Prostate gland (tissue), 2 donors: ENCODE results near the gene SREBF2. TPM values are rescaled to one million over a fixed set of nuclear protein-coding genes. Genes with fewer than 3 reads are reported as not detected.

Source experiments
- DNase-seq: peaks from one replicate; pipeline ENCODE4 v3.0.0-alpha.2; 2019; ENCODE audit warnings: low spot score
- H3K27ac ChIP-seq, 2 donors: fragments of 200-600 bp; sonication (generic); 2 replicates each; pipeline ENCODE4 v1.5.1; 2017 to 2019
- H3K27me3 ChIP-seq: fragments of 200-600 bp; sonication (generic); replicated peaks from 2 replicates; pipeline ENCODE4 v1.5.1; 2019; ENCODE audit not compliant: insufficient read depth
- H3K36me3 ChIP-seq, 2 donors: fragments of 200-600 bp; sonication (generic); 1 replicate in 1 of 2; 2 replicates in 1 of 2; pipeline versions ENCODE4 v1.5.1 to v1.8.1; 2017 to 2019
- H3K4me1 ChIP-seq: fragments of 200-600 bp; sonication (generic); replicated peaks from 2 replicates; pipeline ENCODE4 v1.5.1; 2019
- H3K4me3 ChIP-seq, 2 donors: fragments of 200-600 bp; sonication (generic); 2 replicates each; pipeline ENCODE4 v1.5.1; 2017 to 2019
- H3K9me3 ChIP-seq: fragments of 200-600 bp; sonication (generic); 2 replicates; pipeline ENCODE4 v1.5.1; 2017
- POLR2A ChIP-seq: fragments of 450-650 bp; IDR thresholded peaks from one replicate; pipeline ENCODE4 v1.6.1; 2016; ENCODE audit warnings: antibody characterized with exemption, mild to moderate bottlenecking
- POLR2AphosphoS5 ChIP-seq: sonication (generic); formaldehyde crosslinking; IDR thresholded peaks from one replicate; pipeline ENCODE4 v1.6.1; 2017; ENCODE audit warnings: antibody characterized with exemption
- WGBS: methylation state at CpG from one replicate; pipeline ENCODE4 v1.1.5; 2018; 5-methylcytosine and 5-hydroxymethylcytosine counted together
- intact Hi-C: fragments of 100-400 bp; cut with DNase I; formaldehyde crosslinking; loops from one replicate; pipeline ENCODE4 v1.14.2; 2022
- total RNA-seq, 2 donors: library from RNA; depleted of rRNA; stranded (reverse); fragments of >200 nt; gene quantifications; one replicate each; pipeline ENCODE4 v1.1.0, GENCODE V29; 2016
- TF ChIP-seq, protein P1 (sequence below), 4 experiments: fragments of 200-600 bp in 2 of 4; fragments of 450-650 bp in 2 of 4; sonication (generic) in 2 of 4; IDR thresholded peaks; 1 replicate in 3 of 4; 2 replicates in 1 of 4; pipeline ENCODE4 v1.5.1; 2016 to 2019; ENCODE audit warnings: antibody characterized with exemption in 4 of 4, mild to moderate bottlenecking in 2 of 4, moderate library complexity in 2 of 4

Gene SREBF2
- total RNA-seq, result 100 to 1,000 TPM in 1 of 2 donors, 10 to 100 TPM in 1; 62.7 to 128 TPM

DNA sequence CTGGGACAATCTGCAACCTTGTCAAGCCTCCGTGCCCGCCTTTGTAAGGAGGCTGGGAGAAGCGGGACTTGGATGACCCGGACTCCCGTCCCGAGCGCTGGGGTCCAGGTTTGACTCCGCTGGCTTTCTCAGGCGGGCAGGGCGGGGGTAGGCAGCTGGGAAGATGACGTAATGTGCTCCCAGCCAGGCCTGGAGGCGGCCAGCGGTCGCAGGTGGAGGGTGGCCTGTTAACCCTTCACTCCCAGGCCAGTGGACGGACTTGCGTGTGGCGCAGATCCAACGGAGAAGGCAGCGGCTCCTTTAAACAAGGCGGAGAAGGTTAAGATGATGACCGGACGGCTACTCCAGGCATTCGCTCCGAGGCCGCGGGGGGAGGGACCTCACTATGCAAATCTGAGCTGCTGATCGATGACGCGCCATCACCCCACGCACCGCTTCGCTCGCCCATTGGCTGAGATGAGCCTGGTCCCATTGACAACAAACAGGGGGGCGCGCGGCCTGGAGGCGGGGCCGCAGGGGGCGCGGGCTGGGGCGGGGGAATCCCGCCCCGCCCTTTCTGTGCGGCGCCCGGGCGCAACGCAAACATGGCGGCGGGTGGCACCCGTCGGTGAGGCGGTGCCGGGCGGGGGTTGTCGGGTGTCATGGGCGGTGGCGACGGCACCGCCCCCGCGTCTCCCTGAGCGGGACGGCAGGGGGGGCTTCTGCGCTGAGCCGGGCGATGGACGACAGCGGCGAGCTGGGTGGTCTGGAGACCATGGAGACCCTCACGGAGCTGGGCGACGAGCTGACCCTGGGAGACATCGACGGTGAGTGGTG is at the start of gene SREBF2:
TSS of gene SREBF2 (plus strand) at position 553 of the 816 bp plus-strand sequence. CDS start at position 719, 166 bp downstream.
- Histone ChIP-seq H3K27ac (peak within 1 kb of the TSS; percentile 96 to 98), H3K4me1 (no peaks in the 10 kb centered on the region), H3K36me3 (no peaks in the 10 kb centered on the region), H3K9me3 (no peaks in the 10 kb centered on the region), H3K27me3 (no peaks in the 10 kb centered on the region), H3K4me3 (peak within 1 kb of the TSS; percentile 85 to 98)
- TF ChIP-seq POLR2A (peak; percentile 70), POLR2AphosphoS5 (peak; percentile 98)
- TF ChIP-seq, protein P1, sequence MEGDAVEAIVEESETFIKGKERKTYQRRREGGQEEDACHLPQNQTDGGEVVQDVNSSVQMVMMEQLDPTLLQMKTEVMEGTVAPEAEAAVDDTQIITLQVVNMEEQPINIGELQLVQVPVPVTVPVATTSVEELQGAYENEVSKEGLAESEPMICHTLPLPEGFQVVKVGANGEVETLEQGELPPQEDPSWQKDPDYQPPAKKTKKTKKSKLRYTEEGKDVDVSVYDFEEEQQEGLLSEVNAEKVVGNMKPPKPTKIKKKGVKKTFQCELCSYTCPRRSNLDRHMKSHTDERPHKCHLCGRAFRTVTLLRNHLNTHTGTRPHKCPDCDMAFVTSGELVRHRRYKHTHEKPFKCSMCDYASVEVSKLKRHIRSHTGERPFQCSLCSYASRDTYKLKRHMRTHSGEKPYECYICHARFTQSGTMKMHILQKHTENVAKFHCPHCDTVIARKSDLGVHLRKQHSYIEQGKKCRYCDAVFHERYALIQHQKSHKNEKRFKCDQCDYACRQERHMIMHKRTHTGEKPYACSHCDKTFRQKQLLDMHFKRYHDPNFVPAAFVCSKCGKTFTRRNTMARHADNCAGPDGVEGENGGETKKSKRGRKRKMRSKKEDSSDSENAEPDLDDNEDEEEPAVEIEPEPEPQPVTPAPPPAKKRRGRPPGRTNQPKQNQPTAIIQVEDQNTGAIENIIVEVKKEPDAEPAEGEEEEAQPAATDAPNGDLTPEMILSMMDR (IDR thresholded peaks at IDR 0.05), result peak in 1 of 4 experiments; percentile 2
- WGBS, result under 1% methylated on average over 63 of the region's 75 CpGs
- peak; percentile 100 for DNase-seq
- intact Hi-C loops, result no loop called here

DNA sequence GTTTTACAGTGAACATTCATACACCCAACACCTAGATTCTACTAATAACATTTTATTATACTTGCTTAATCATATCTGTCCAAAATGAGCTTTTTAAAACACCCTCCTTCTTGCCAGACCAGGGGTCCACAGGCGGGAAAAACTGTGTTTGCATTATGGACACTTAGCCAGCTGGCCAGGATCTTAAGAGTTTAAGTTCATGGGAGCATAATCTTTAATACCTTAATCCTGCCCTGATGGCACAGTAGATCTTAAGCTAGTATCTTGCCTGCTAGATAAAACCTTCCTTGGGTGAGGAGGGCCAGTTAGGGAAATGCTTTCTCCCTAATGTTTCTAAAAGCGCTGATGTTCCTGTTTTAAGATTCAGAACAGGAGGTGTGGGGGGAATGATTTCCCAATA is 45.6 kb upstream of the SREBF2 start:
- Histone ChIP-seq H3K36me3 (no peaks in the 10 kb centered on the region), H3K4me3 (no peak overlapping the region), H3K27ac (no peak overlapping the region), H3K9me3 (no peaks in the 10 kb centered on the region), H3K4me1 (no peaks in the 10 kb centered on the region), H3K27me3 (no peaks in the 10 kb centered on the region)
- intact Hi-C loops, result no loop called here
- 64% methylated on average over 2 of the region's 2 CpGs for WGBS
- TF ChIP-seq POLR2AphosphoS5 (no peak), POLR2A (no peak)
- TF ChIP-seq, protein P1 (IDR thresholded peaks at IDR 0.05), result no peak
- DNase-seq, result no peak

DNA sequence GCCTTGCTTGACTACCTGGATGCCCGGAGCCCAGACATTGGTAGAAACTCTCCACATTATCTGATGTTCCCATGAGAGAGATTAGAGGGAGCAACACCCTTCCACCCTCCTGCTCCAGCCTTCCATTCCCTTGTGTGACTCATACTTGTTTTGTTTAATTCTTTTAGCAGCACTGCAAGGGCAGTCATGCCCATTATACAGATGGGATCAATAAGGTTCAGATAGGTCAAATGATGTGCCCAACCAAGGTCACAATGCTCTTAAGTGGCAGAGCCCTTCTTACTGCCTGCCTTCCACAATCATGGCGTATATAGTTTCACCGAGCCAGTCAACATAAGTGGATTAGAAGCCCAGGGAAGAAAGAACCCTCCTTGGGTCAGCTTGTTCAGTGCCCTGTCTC is 39.0 kb upstream of the SREBF2 start:
- H3K4me1 ChIP-seq, result no peaks in the 10 kb centered on the region
- WGBS, result 94% methylated on average over 3 of the region's 3 CpGs
- no peaks in the 10 kb centered on the region for H3K27me3 ChIP-seq
- no peaks in the 10 kb centered on the region for H3K9me3 ChIP-seq
- H3K36me3 ChIP-seq, result no peaks in the 10 kb centered on the region
- TF ChIP-seq POLR2A (no peak), POLR2AphosphoS5 (no peak)
- TF ChIP-seq, protein P1 (IDR thresholded peaks at IDR 0.05), result no peak
- no peak overlapping the region for H3K27ac ChIP-seq
- intact Hi-C loops, result no loop called here
- no peak overlapping the region for H3K4me3 ChIP-seq
- DNase-seq, result no peak

DNA sequence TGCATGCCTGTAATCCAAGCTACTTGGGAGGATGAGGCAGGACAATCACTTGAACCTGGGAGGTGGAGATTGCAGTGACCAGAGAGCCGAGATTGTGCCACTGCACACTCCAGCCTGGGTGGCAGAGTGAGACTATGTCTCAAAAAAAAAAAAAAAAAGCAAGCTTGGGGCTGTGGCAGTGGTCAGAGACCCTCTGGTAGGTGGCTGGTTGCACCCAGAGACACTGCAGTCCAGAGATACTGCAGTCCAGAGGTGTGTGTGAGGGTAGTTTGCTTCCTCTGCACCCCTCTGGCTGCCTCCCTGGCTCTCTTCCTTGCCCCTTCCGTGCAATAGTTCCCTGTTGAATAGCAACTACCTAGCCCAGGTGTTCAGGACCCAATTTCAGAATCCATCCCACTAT is 34.2 kb upstream of the SREBF2 start:
- intact Hi-C loops, result no loop called here
- Histone ChIP-seq H3K27me3 (no peaks in the 10 kb centered on the region), H3K4me3 (no peak overlapping the region), H3K27ac (no peak overlapping the region), H3K4me1 (no peaks in the 10 kb centered on the region), H3K9me3 (no peaks in the 10 kb centered on the region), H3K36me3 (no peaks in the 10 kb centered on the region)
- DNase-seq, result no peak
- 100% methylated on average over 2 of the region's 2 CpGs for WGBS
- TF ChIP-seq, protein P1 (IDR thresholded peaks at IDR 0.05), result no peak
- TF ChIP-seq POLR2A (no peak), POLR2AphosphoS5 (no peak)
